WTC11 (cell line): Measurements from ENCODE around the gene SPAG9. TPM values are rescaled to one million over a fixed set of nuclear protein-coding genes. Genes with fewer than 3 reads are reported as not detected.

Experiments used
- ATAC-seq: fragments of 200-7000 bp; cut with Tn5 transposase; 2 replicates; pipeline ENCODE4 v1.10.0; 2021; ENCODE audit warnings: mild to moderate bottlenecking, moderate library complexity
- CTCF ChIA-PET: fragments of 300-600 bp; sonication (Branson Sonifier 250); formaldehyde crosslinking; loops from one replicate; lab custom pipeline; 2021; ENCODE audit warnings: antibody characterized with exemption; lab: Charles Lee
- POLR2A ChIA-PET: fragments of 350-600 bp; sonication (Branson Sonifier 250); formaldehyde crosslinking; loops from one replicate; lab custom pipeline; 2021; ENCODE audit warnings: antibody characterized with exemption; lab: Charles Lee
- DNase-seq: peaks from one replicate; pipeline ENCODE4 v3.0.0; 2021; ENCODE audit warnings: low spot score
- H3K27ac Mint-ChIP-seq: 2 replicates; pipeline ENCODE4 v1.8.0; 2021; ENCODE audit warnings: mixed read lengths
- H3K27me3 Mint-ChIP-seq: 2 replicates; pipeline ENCODE4 v1.8.0; 2021; ENCODE audit warnings: low read depth, mild to moderate bottlenecking, moderate library complexity, mixed read lengths
- H3K36me3 Mint-ChIP-seq: 2 replicates; pipeline ENCODE4 v1.8.0; 2021; ENCODE audit warnings: mixed read lengths
- H3K4me1 Mint-ChIP-seq: 2 replicates; pipeline ENCODE4 v1.8.0; 2022; ENCODE audit warnings: mixed read lengths
- H3K4me3 Mint-ChIP-seq: 2 replicates; pipeline ENCODE4 v1.8.0; 2021; ENCODE audit warnings: mild to moderate bottlenecking, moderate library complexity, mixed read lengths
- H3K9me3 Mint-ChIP-seq: 2 replicates; pipeline ENCODE4 v1.8.0; 2021; ENCODE audit warnings: mixed read lengths
- ATF3 ChIP-seq: sonication (generic); formaldehyde crosslinking; conservative IDR thresholded peaks from 2 replicates; pipeline ENCODE4 v1.8.1; 2022; ENCODE audit warnings: mild to moderate bottlenecking, missing genetic modification reagents
- CREM ChIP-seq: sonication (generic); formaldehyde crosslinking; IDR thresholded peaks from 2 replicates; pipeline ENCODE4 v1.8.1; 2022; ENCODE audit warnings: mild to moderate bottlenecking, missing genetic modification reagents, moderate library complexity
- ELF4 ChIP-seq: sonication (generic); formaldehyde crosslinking; IDR thresholded peaks from 2 replicates; pipeline ENCODE4 v1.8.1; 2022; ENCODE audit warnings: low read depth, mild to moderate bottlenecking, moderate library complexity, missing genetic modification reagents
- GABPB1 ChIP-seq: sonication (generic); formaldehyde crosslinking; IDR thresholded peaks from 2 replicates; pipeline ENCODE4 v1.8.1; 2023; ENCODE audit warnings: mild to moderate bottlenecking, missing genetic modification reagents
- GTF2I ChIP-seq: fragments of 250-450 bp; sonication (Bioruptor Pico); conservative IDR thresholded peaks from 2 replicates; pipeline ENCODE4 v1.4.0; 2021; ENCODE audit warnings: mild to moderate bottlenecking
- MLX ChIP-seq: sonication (generic); formaldehyde crosslinking; IDR thresholded peaks from 2 replicates; pipeline ENCODE4 v1.8.1; 2023; ENCODE audit warnings: mild to moderate bottlenecking, missing genetic modification reagents, moderate library complexity
- NFE2L1 ChIP-seq: sonication (generic); formaldehyde crosslinking; IDR thresholded peaks from 2 replicates; pipeline ENCODE4 v1.8.1; 2023; ENCODE audit warnings: missing genetic modification reagents
- NFYB ChIP-seq: sonication (generic); formaldehyde crosslinking; conservative IDR thresholded peaks from 2 replicates; pipeline ENCODE4 v1.8.0; 2022; ENCODE audit warnings: low read depth, missing genetic modification reagents
- NR1H2 ChIP-seq: sonication (generic); formaldehyde crosslinking; IDR thresholded peaks from 2 replicates; pipeline ENCODE4 v1.9.0; 2021; ENCODE audit warnings: mild to moderate bottlenecking, moderate library complexity, missing genetic modification reagents
- PRDM15 ChIP-seq: sonication (generic); formaldehyde crosslinking; IDR thresholded peaks from 2 replicates; pipeline ENCODE4 v1.8.0; 2022; ENCODE audit warnings: missing genetic modification reagents
- RORB ChIP-seq: fragments of 250-450 bp; sonication (Bioruptor Pico); IDR thresholded peaks from 2 replicates; pipeline ENCODE4 v1.9.0; 2021; ENCODE audit warnings: mild to moderate bottlenecking
- SMAD4 ChIP-seq: sonication (generic); formaldehyde crosslinking; IDR thresholded peaks from 2 replicates; pipeline ENCODE4 v1.8.0; 2022; ENCODE audit warnings: mild to moderate bottlenecking, missing genetic modification reagents
- ZNF121 ChIP-seq: sonication (generic); formaldehyde crosslinking; IDR thresholded peaks from 2 replicates; pipeline ENCODE4 v1.8.0; 2023; ENCODE audit warnings: missing genetic modification reagents
- ZNF138 ChIP-seq: sonication (generic); formaldehyde crosslinking; conservative IDR thresholded peaks from 2 replicates; pipeline ENCODE4 v1.8.1; 2022; ENCODE audit warnings: mild to moderate bottlenecking, moderate library complexity, missing genetic modification reagents
- ZNF263 ChIP-seq: sonication (generic); formaldehyde crosslinking; IDR thresholded peaks from 2 replicates; pipeline ENCODE4 v1.8.1; 2022; ENCODE audit warnings: low read depth, mild to moderate bottlenecking, moderate library complexity, missing genetic modification reagents
- ZNF317 ChIP-seq: sonication (generic); formaldehyde crosslinking; IDR thresholded peaks from 2 replicates; pipeline ENCODE4 v1.8.1; 2023; ENCODE audit warnings: low read depth, mild to moderate bottlenecking, moderate library complexity, missing genetic modification reagents, borderline replicate concordance
- ZNF425 ChIP-seq: fragments of 250-450 bp; sonication (Bioruptor Pico); conservative IDR thresholded peaks from 2 replicates; pipeline ENCODE4 v1.9.0; 2021; ENCODE audit warnings: mild to moderate bottlenecking
- total RNA-seq: library from RNA; stranded (reverse); gene quantifications from 3 replicates; pipeline ENCODE4 v1.2.3, GENCODE V29; 2021
- TF ChIP-seq, protein P1 (sequence below): sonication (generic); formaldehyde crosslinking; IDR thresholded peaks from 2 replicates; pipeline ENCODE4 v1.8.1; 2022; ENCODE audit warnings: mild to moderate bottlenecking, missing genetic modification reagents, moderate library complexity, borderline replicate concordance
- TF ChIP-seq, protein P2 (sequence below): fragments of 250-450 bp; sonication (Bioruptor Pico); IDR thresholded peaks from 2 replicates; pipeline ENCODE4 v1.9.0; 2021; ENCODE audit warnings: mild to moderate bottlenecking, borderline replicate concordance

The SPAG9 gene
- total RNA-seq, 1 experiment from 2014 or later: 51.9 TPM

- DNase-seq (no peak), ATAC-seq (no peak)
- ChIA-PET CTCF (interaction anchor here (0.6 to 3.4 kb wide), 5 partner anchors 12 to 423 kb away, joined by 3 to 9 read pairs (median 4); no protein-coding TSS in a partner anchor), POLR2A (interaction anchor here (0.6 to 3.5 kb wide), 3 partner anchors 11 to 417 kb away, joined by 3 to 21 read pairs (median 3); partner anchors contain the start of gene TOB1)
- Mint-ChIP-seq H3K36me3 (no peaks in the 10 kb centered on the region), H3K27ac (0 out of 2 replicates have a peak overlapping the region, but pooled peaks have one; percentile 45), H3K9me3 (no peaks in the 10 kb centered on the region), H3K4me1 (peaks cover 68% of the 10 kb centered on the region), H3K4me3 (no peak overlapping the region), H3K27me3 (no peaks in the 10 kb centered on the region)
- TF ChIP-seq ATF3 (CRISPR knock-in tag) (no peak), ELF4 (CRISPR knock-in tag) (no peak), ZNF138 (no peak), NFYB (no peak), GABPB1 (CRISPR knock-in tag) (no peak), RORB (CRISPR knock-in tag) (no peak), MLX (CRISPR knock-in tag) (no peak), SMAD4 (CRISPR knock-in tag) (no peak), PRDM15 (CRISPR knock-in tag) (no peak), ZNF263 (CRISPR knock-in tag) (no peak)
- TF ChIP-seq, protein P1, sequence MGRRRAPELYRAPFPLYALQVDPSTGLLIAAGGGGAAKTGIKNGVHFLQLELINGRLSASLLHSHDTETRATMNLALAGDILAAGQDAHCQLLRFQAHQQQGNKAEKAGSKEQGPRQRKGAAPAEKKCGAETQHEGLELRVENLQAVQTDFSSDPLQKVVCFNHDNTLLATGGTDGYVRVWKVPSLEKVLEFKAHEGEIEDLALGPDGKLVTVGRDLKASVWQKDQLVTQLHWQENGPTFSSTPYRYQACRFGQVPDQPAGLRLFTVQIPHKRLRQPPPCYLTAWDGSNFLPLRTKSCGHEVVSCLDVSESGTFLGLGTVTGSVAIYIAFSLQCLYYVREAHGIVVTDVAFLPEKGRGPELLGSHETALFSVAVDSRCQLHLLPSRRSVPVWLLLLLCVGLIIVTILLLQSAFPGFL: no peak
- TF ChIP-seq, protein P2, sequence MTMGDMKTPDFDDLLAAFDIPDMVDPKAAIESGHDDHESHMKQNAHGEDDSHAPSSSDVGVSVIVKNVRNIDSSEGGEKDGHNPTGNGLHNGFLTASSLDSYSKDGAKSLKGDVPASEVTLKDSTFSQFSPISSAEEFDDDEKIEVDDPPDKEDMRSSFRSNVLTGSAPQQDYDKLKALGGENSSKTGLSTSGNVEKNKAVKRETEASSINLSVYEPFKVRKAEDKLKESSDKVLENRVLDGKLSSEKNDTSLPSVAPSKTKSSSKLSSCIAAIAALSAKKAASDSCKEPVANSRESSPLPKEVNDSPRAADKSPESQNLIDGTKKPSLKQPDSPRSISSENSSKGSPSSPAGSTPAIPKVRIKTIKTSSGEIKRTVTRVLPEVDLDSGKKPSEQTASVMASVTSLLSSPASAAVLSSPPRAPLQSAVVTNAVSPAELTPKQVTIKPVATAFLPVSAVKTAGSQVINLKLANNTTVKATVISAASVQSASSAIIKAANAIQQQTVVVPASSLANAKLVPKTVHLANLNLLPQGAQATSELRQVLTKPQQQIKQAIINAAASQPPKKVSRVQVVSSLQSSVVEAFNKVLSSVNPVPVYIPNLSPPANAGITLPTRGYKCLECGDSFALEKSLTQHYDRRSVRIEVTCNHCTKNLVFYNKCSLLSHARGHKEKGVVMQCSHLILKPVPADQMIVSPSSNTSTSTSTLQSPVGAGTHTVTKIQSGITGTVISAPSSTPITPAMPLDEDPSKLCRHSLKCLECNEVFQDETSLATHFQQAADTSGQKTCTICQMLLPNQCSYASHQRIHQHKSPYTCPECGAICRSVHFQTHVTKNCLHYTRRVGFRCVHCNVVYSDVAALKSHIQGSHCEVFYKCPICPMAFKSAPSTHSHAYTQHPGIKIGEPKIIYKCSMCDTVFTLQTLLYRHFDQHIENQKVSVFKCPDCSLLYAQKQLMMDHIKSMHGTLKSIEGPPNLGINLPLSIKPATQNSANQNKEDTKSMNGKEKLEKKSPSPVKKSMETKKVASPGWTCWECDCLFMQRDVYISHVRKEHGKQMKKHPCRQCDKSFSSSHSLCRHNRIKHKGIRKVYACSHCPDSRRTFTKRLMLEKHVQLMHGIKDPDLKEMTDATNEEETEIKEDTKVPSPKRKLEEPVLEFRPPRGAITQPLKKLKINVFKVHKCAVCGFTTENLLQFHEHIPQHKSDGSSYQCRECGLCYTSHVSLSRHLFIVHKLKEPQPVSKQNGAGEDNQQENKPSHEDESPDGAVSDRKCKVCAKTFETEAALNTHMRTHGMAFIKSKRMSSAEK (CRISPR knock-in tag): no peak
Observed at GRCh38 chr17:50916708-50917417, 203.8 kb downstream of the SPAG9 start.

- no peak for TF ChIP-seq NR1H2 (CRISPR knock-in tag)
- TF ChIP-seq NFE2L1: no peak
- TF ChIP-seq CREM (CRISPR knock-in tag): no peak
- no peak for TF ChIP-seq ZNF317
- TF ChIP-seq ZNF425 (CRISPR knock-in tag): no peak
- TF ChIP-seq RORB (CRISPR knock-in tag): no peak
- peak; percentile 57; the same call in 1 of the 2 replicates for TF ChIP-seq ZNF121 (CRISPR knock-in tag)
- peak; percentile 70 for TF ChIP-seq GTF2I
- TF ChIP-seq GABPB1 (CRISPR knock-in tag): no peak
- ChIA-PET POLR2A (interaction anchor here (0.6 to 3.5 kb wide), 2 partner anchors 50 to 416 kb away, joined by 3 to 21 read pairs; partner anchors contain the start of gene TOB1), CTCF (interaction anchor here (0.6 to 3.4 kb wide), 4 partner anchors 11 to 74 kb away, joined by 4 to 9 read pairs (median 6); partner anchors contain the start of gene TOB1)
- H3K27ac Mint-ChIP-seq: peak overlapping the region; percentile 45; the same call in 1 of the 2 replicates
- no peaks in the 10 kb centered on the region for H3K27me3 Mint-ChIP-seq
- DNase-seq: no peak
- no peak for ATAC-seq
- H3K36me3 Mint-ChIP-seq: no peaks in the 10 kb centered on the region
- no peak overlapping the region for H3K4me3 Mint-ChIP-seq
- H3K9me3 Mint-ChIP-seq: no peaks in the 10 kb centered on the region
- H3K4me1 Mint-ChIP-seq: peaks cover 73% of the 10 kb centered on the region
Observed at GRCh38 chr17:50916026-50916707, 204.5 kb downstream of the SPAG9 start.
